ENCODE data around the gene EPHX1.

EPHX1 gene

DNA sequence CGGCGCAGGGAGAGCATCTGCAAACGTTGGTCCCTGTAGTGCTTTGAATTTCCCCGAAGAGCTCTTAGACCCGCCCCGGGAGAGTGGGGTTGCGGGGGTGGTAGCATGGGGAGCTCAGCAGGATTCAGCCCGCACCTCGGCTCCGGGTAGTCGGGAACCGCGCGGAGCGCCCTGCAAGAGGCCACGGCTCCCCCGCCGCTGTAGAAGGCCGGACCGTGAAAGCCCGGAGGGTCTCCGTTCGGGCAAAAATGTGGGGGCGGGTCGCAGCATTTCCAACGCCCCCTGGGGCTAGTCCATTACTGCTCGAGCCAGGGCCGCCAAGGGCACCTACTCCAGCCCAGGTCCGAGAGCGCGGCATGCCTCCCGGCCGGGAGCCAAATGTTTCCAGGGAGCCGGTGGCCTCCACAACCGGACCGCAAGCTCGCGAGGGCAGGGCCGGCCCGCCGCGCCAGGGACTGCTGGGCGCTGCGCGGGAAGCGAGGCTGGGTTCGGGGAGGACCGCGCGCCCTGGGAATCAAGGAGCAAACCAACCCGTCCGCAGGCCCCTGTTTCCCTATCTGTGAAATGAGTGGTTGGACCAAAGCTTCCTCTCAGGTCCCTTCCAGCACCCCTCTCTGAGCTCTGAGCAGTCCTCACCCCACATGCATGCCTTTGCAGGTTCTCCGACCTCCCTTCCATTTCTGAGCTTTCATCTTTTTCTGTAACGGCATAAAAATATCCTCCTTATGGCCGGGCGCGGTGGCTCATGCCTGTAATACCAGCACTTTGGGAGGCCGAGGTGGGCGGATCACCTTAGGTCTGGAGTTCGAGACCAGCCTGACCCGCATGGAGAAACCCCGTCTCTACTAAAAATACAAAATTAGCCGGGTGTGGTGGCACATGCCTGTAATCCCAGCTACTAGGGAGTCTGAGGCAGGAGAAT lies 73.0 kb downstream of the EPHX1 start:
- TF ChIP-seq SIN3A (IDR thresholded peaks at IDR 0.05; ENCODE audit: borderline replicate concordance, insufficient read depth, low read length) (no peak), TAF1 (IDR thresholded peaks at IDR 0.05; ENCODE audit: borderline replicate concordance, insufficient read depth, low read length) (no peak), FOXP2 (optimal IDR thresholded peaks at IDR 0.05; ENCODE audit: borderline replicate concordance, extremely low read depth, extremely low read length, insufficient read depth) (no peak), POLR2AphosphoS5 (IDR thresholded peaks at IDR 0.05; ENCODE audit: low read depth, low read length) (no peak)
- TF ChIP-seq, protein P1, sequence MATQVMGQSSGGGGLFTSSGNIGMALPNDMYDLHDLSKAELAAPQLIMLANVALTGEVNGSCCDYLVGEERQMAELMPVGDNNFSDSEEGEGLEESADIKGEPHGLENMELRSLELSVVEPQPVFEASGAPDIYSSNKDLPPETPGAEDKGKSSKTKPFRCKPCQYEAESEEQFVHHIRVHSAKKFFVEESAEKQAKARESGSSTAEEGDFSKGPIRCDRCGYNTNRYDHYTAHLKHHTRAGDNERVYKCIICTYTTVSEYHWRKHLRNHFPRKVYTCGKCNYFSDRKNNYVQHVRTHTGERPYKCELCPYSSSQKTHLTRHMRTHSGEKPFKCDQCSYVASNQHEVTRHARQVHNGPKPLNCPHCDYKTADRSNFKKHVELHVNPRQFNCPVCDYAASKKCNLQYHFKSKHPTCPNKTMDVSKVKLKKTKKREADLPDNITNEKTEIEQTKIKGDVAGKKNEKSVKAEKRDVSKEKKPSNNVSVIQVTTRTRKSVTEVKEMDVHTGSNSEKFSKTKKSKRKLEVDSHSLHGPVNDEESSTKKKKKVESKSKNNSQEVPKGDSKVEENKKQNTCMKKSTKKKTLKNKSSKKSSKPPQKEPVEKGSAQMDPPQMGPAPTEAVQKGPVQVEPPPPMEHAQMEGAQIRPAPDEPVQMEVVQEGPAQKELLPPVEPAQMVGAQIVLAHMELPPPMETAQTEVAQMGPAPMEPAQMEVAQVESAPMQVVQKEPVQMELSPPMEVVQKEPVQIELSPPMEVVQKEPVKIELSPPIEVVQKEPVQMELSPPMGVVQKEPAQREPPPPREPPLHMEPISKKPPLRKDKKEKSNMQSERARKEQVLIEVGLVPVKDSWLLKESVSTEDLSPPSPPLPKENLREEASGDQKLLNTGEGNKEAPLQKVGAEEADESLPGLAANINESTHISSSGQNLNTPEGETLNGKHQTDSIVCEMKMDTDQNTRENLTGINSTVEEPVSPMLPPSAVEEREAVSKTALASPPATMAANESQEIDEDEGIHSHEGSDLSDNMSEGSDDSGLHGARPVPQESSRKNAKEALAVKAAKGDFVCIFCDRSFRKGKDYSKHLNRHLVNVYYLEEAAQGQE (IDR thresholded peaks at IDR 0.05; ENCODE audit: insufficient read depth in 1 of 2, low read depth in 2 of 2, low read length in 2 of 2): no peak

DNA sequence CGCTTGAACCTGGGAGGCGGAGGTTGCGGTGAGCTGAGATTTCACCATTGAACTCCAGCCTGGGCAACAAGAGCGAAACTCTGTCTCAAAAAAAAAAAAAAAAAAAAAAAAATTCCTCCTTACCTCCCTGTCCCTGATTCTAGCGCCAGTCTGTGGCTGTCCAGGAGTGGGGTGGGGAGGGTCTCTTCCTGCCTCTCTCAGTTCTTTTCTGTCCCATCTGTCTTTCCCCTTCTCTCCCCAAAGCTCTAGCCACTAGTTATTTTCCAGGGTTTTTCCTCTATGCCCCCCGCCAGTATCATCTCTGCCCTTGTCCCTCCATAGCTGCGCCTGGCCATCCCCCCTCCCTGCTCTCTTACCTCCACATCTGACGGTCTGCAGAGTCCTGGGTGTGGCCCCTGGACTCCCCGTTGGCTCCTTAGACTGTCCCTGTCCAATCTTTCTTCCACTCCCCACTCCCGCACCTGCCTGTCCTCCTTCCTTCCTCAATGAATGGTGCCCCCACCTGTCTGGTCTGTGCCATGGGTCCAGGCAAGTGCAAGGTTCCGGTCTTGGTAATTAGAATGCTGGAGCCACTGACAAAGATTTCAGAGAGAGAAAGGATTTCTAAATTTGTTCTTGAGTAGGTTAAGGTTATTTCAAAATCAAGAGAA lies 73.8 kb downstream of the EPHX1 start:
- TF ChIP-seq FOXP2 (optimal IDR thresholded peaks at IDR 0.05; ENCODE audit: borderline replicate concordance, extremely low read depth, extremely low read length, insufficient read depth) (no peak), TAF1 (IDR thresholded peaks at IDR 0.05; ENCODE audit: borderline replicate concordance, insufficient read depth, low read length) (no peak), POLR2AphosphoS5 (IDR thresholded peaks at IDR 0.05; ENCODE audit: low read depth, low read length) (no peak), SIN3A (IDR thresholded peaks at IDR 0.05; ENCODE audit: borderline replicate concordance, insufficient read depth, low read length) (no peak)
- TF ChIP-seq, protein P1 (IDR thresholded peaks at IDR 0.05; ENCODE audit: insufficient read depth in 1 of 2, low read depth in 2 of 2, low read length in 2 of 2): no peak

DNA sequence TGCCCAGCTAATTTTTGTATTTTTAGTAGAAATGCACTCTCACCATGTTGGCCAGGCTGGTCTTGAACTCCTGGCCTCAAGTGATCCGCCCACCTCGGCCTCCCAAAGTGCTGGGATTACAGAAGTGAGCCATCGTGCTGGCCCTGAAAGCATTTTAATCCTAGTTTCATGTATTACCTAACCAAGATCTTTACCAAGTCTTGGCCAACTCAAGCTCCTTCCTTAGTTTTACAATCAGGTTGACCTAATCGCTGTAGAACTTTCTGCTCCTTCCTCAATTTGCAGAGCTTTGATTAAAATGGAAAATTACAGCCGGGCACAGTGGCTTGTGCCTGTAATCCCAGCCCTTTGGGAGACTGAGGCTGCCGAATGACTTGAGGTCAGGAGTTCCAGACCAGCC lies 75.4 kb downstream of the EPHX1 start:
- no peak for TF ChIP-seq FOXP2 (optimal IDR thresholded peaks at IDR 0.05; ENCODE audit: borderline replicate concordance, extremely low read depth, extremely low read length, insufficient read depth)
- TF ChIP-seq, protein P1 (IDR thresholded peaks at IDR 0.05; ENCODE audit: insufficient read depth in 1 of 2, low read depth in 2 of 2, low read length in 2 of 2): no peak
- TF ChIP-seq POLR2AphosphoS5 (IDR thresholded peaks at IDR 0.05; ENCODE audit: low read depth, low read length): no peak
- no peak for TF ChIP-seq TAF1 (IDR thresholded peaks at IDR 0.05; ENCODE audit: borderline replicate concordance, insufficient read depth, low read length)
- TF ChIP-seq SIN3A (IDR thresholded peaks at IDR 0.05; ENCODE audit: borderline replicate concordance, insufficient read depth, low read length): no peak

DNA sequence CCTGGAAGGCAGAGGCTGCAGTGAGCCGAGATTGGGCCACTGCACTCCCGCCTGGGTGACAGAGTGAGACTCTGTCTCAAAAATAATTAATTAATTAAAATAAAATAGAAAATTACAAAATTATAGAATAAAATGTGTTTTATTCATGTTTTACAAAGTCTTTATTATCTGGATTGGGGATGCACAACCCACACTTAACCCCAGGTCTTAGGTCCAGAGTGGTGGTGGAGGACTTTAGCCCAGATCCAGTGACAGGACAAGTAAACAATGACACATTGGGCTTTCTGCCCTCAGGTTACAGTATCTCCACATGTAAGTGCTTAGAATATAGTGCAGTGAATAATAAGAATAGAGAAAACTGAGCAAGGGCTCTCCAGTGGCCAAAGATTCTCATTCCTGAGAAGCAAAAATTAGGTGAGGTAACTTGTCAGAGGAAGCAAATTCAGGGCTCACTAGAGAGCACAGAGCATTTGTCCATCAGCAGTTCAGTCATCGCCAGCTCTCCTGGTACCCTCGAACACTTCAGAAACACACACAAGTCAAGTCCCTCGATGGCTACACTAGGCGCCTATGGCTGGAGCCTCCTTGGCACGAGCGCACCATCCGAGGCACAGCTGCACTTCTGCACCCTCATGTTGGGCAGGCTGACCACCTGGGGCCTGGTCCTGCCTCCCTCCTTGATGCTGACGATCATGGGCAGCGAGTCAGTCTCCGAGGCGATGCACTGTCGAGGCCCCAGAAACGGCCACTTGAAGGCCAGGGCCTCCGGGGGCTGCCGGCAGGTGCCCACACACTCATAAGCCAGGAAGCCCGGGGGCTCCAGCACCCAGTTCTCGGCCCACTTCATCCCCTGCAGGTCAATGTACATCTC lies 76.5 kb downstream of the EPHX1 start:
- TF ChIP-seq FOXP2 (optimal IDR thresholded peaks at IDR 0.05; ENCODE audit: borderline replicate concordance, extremely low read depth, extremely low read length, insufficient read depth) (no peak), TAF1 (IDR thresholded peaks at IDR 0.05; ENCODE audit: borderline replicate concordance, insufficient read depth, low read length) (no peak)
- TF ChIP-seq, protein P1 (IDR thresholded peaks at IDR 0.05; ENCODE audit: insufficient read depth in 1 of 2, low read depth in 2 of 2, low read length in 2 of 2): no peak
